Choroid plexus epithelial cell (primary cell): ENCODE measurements around the gene CRB2.

Experiments used
- DNase-seq: peaks from one replicate; pipeline ENCODE4 v3.0.0-alpha.2; 2010; ENCODE audit warnings: low read depth
- H3K4me3 ChIP-seq: 2 replicates; pipeline ENCODE4 v1.5.1; 2011; ENCODE audit warnings: low read depth, mild to moderate bottlenecking, control low read depth, low read length, moderate library complexity
- TF ChIP-seq, protein P1 (sequence below): conservative IDR thresholded peaks from 2 replicates; pipeline ENCODE4 v1.5.1; 2011; ENCODE audit warnings: low read depth, mild to moderate bottlenecking, control low read depth, inconsistent platforms, low read length, moderate library complexity

The CRB2 gene

DNA sequence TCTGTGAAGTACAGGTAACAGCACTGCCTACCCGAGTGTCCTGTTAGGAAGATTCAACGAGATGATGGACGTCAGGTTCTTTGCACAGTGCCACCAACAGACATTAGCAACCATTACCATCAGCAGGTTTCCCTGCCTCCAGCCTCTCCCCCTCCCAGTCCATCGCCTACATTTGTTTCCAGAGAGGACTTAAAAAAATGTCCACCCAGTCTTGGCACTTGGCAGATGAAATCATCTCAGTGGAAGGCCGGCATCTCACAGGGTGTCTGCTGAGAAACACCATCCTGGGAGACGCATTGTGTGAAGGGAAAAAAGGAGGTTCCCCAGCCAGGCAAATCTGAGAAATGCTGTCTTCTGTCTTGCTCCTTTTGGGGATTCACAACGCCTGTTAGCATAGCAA lies 58.2 kb downstream of the CRB2 start:
- TF ChIP-seq, protein P1, sequence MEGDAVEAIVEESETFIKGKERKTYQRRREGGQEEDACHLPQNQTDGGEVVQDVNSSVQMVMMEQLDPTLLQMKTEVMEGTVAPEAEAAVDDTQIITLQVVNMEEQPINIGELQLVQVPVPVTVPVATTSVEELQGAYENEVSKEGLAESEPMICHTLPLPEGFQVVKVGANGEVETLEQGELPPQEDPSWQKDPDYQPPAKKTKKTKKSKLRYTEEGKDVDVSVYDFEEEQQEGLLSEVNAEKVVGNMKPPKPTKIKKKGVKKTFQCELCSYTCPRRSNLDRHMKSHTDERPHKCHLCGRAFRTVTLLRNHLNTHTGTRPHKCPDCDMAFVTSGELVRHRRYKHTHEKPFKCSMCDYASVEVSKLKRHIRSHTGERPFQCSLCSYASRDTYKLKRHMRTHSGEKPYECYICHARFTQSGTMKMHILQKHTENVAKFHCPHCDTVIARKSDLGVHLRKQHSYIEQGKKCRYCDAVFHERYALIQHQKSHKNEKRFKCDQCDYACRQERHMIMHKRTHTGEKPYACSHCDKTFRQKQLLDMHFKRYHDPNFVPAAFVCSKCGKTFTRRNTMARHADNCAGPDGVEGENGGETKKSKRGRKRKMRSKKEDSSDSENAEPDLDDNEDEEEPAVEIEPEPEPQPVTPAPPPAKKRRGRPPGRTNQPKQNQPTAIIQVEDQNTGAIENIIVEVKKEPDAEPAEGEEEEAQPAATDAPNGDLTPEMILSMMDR, result no peak
- no peak overlapping the region for H3K4me3 ChIP-seq
- DNase-seq, result no peak

- no peak overlapping the region for H3K4me3 ChIP-seq
- no peak for DNase-seq
- TF ChIP-seq, protein P1, result no peak
These were observed 59.2 kb downstream of the CRB2 start for GRCh38 chr9:123414936-123415930.

DNA sequence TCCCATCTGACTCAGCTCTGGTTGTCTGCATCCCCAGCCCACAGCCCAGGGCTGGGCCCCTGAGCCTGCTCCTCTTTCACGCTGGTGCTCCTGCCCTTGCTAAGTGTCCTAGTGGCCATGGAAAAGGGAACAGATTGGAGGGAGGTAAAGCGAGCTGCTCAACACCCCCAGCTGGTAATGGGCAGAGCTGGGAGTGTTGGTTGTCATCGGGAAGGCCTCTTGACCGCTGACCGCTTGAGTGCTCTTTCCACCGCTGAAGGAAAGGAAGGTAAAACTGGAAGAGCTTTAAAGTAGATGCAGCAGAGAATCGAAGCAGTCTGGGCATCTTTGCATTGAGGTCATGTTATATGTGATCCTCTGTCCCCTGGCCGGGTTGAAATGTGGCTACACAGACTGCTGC lies 60.2 kb downstream of the CRB2 start:
- TF ChIP-seq, protein P1, result no peak

GRCh38 chr9:123417289-123418051 lies 61.5 kb downstream of the CRB2 start:
- DNase-seq, result no peak
- no peak overlapping the region for H3K4me3 ChIP-seq
- TF ChIP-seq, protein P1, result no peak

More for the DNA sequence above, 60.2 kb downstream of the CRB2 start:
- no peak overlapping the region for H3K4me3 ChIP-seq
- DNase-seq, result no peak

DNA sequence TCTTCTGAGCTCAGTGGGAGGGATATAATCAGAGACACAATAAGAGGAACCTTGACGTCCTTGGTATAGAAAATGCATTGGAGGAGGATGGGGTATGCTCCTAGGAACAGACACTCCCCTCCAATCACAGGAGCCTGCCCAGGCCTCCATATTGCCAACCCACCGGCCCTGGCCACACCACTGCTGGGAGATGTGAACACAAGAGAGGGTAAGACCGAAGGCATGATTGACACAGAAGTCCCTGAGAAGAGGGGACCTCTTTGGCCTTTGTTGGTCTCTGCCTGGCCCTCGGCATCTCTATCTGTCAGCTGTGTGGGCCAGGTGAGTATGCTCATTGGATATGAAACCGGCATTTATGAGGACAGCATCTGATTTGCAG lies 62.0 kb downstream of the CRB2 start:
- H3K4me3 ChIP-seq, result no peak overlapping the region
- TF ChIP-seq, protein P1, result no peak
- no peak for DNase-seq

DNA sequence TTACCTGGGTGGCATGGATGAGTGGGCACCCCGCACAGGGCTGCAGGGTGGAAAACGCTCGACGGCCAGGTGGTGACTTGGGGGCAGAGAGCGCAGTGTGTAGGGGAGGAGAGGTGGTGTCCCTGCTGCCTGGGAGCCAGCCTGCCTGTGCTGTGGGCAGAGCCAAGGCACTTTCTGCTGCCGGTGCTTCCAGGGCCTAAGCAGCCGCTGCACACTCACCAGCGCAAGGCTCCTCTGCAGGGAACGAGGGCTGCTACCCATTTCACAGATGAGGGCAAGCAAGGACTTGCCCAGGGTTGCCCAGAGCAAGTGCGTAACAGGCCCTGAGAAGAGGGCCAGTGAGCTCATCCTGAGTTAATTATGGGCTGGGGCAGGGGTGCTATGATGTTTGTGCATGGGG lies 62.5 kb downstream of the CRB2 start:
- no peak overlapping the region for H3K4me3 ChIP-seq
- TF ChIP-seq, protein P1, result no peak
- DNase-seq, result no peak
